HepG2 (cell line): Measurements from ENCODE around the gene LIM2. TPM values are rescaled to one million over a fixed set of nuclear protein-coding genes. Genes with fewer than 3 reads are reported as not detected.

Source experiments
- ARNT2 ChIP-seq: sonication (generic); formaldehyde crosslinking; IDR thresholded peaks from 2 replicates; pipeline ENCODE4 v1.8.0; 2022; ENCODE audit warnings: mild to moderate bottlenecking, low read depth, missing genetic modification reagents, moderate library complexity
- CENPBD1 ChIP-seq: sonication (generic); formaldehyde crosslinking; IDR thresholded peaks from 2 replicates; pipeline ENCODE4 v1.8.0; 2022; ENCODE audit warnings: missing genetic modification reagents, low read depth, mild to moderate bottlenecking, borderline replicate concordance
- CTCF ChIP-seq: sonication (generic); formaldehyde crosslinking; IDR thresholded peaks from 2 replicates; pipeline ENCODE4 v1.5.0; 2020; ENCODE audit warnings: mild to moderate bottlenecking, missing genetic modification reagents, moderate library complexity
- ESRRA ChIP-seq: sonication (generic); formaldehyde crosslinking; IDR thresholded peaks from 2 replicates; pipeline ENCODE4 v1.5.1; 2020; ENCODE audit warnings: mild to moderate bottlenecking, low read depth, missing genetic modification reagents
- EZH2 ChIP-seq: conservative IDR thresholded peaks from 2 replicates; pipeline ENCODE4 v1.6.1; 2012; ENCODE audit warnings: mild to moderate bottlenecking, low read depth, low read length, moderate library complexity
- IKZF1 ChIP-seq: fragments of 450-650 bp; IDR thresholded peaks from 2 replicates; pipeline ENCODE4 v1.7.1; 2016
- ISL2 ChIP-seq: sonication (generic); formaldehyde crosslinking; IDR thresholded peaks from 2 replicates; pipeline ENCODE4 v1.5.0; 2020; ENCODE audit warnings: missing genetic modification reagents
- KLF15 ChIP-seq: sonication (generic); formaldehyde crosslinking; IDR thresholded peaks from 2 replicates; pipeline ENCODE4 v1.8.1; 2023; ENCODE audit warnings: borderline replicate concordance, mild to moderate bottlenecking, inconsistent platforms, missing genetic modification reagents, mixed read lengths
- KLF9 ChIP-seq: IDR thresholded peaks from 2 replicates; pipeline ENCODE4 v1.6.1; 2016; ENCODE audit warnings: low read depth
- MED13 ChIP-seq: sonication (generic); formaldehyde crosslinking; IDR thresholded peaks from 2 replicates; pipeline ENCODE4 v1.5.0; 2020; ENCODE audit warnings: missing genetic modification reagents
- NFYC ChIP-seq: IDR thresholded peaks from 2 replicates; pipeline ENCODE4 v1.6.1; 2016; ENCODE audit warnings: missing genetic modification reagents, missing compliant biosample characterization
- PAXIP1 ChIP-seq: sonication (generic); formaldehyde crosslinking; conservative IDR thresholded peaks from 2 replicates; pipeline ENCODE4 v1.4.0; 2020; ENCODE audit warnings: mild to moderate bottlenecking, missing genetic modification reagents, moderate library complexity
- PHF21A ChIP-seq: sonication (generic); formaldehyde crosslinking; IDR thresholded peaks from 2 replicates; pipeline ENCODE4 v1.5.0; 2020; ENCODE audit warnings: mild to moderate bottlenecking, missing genetic modification reagents
- PHF8 ChIP-seq: sonication (generic); formaldehyde crosslinking; IDR thresholded peaks from 2 replicates; pipeline ENCODE4 v1.5.0; 2020; ENCODE audit warnings: missing genetic modification reagents
- POLR2AphosphoS5 ChIP-seq: IDR thresholded peaks from 2 replicates; pipeline ENCODE4 v1.6.1; 2012; ENCODE audit warnings: low read depth, low read length
- SNAPC5 ChIP-seq: sonication (generic); formaldehyde crosslinking; IDR thresholded peaks from 2 replicates; pipeline ENCODE4 v1.8.1; 2023; ENCODE audit warnings: mild to moderate bottlenecking, missing genetic modification reagents, borderline replicate concordance
- SYNCRIP ChIP-seq: fragments of 200-400 bp; formaldehyde crosslinking; IDR thresholded peaks from 2 replicates; pipeline ENCODE4 v1.6.1; 2018; ENCODE audit warnings: mild to moderate bottlenecking, low read depth, low read length; ENCODE audit not compliant: insufficient read depth
- TIGD3 ChIP-seq: sonication (generic); formaldehyde crosslinking; IDR thresholded peaks from 2 replicates; pipeline ENCODE4 v1.5.1; 2020; ENCODE audit warnings: mild to moderate bottlenecking, missing genetic modification reagents, borderline replicate concordance
- ZNF3 ChIP-seq: IDR thresholded peaks from 2 replicates; pipeline ENCODE4 v1.7.0; 2017; ENCODE audit warnings: inconsistent platforms
- ZNF367 ChIP-seq: sonication (generic); formaldehyde crosslinking; IDR thresholded peaks from 2 replicates; pipeline ENCODE4 v1.4.0; 2020; ENCODE audit warnings: missing genetic modification reagents, borderline replicate concordance
- ZNF383 ChIP-seq: sonication (generic); formaldehyde crosslinking; IDR thresholded peaks from 2 replicates; pipeline ENCODE4 v1.4.0; 2020; ENCODE audit warnings: missing genetic modification reagents, mild to moderate bottlenecking, borderline replicate concordance
- ZNF781 ChIP-seq: sonication (generic); formaldehyde crosslinking; IDR thresholded peaks from 2 replicates; pipeline ENCODE4 v1.5.1; 2020; ENCODE audit warnings: borderline replicate concordance, mild to moderate bottlenecking, missing genetic modification reagents; ENCODE audit errors: not compliant biosample characterization
- ZSCAN9 ChIP-seq: IDR thresholded peaks from 2 replicates; pipeline ENCODE4 v1.6.1; 2016; ENCODE audit warnings: borderline replicate concordance
- polyA plus RNA-seq, 8 experiments: library from polyadenylated mRNA; depleted of rRNA in 3 of 8; stranded (reverse) in 7 of 8; unstranded in 1 of 8; fragments of >200 nt; fragmentation: Illumina TruSeq in 4 of 8; extraction: Trizol in 4 of 8; gene quantifications; 2 replicates each; pipeline versions ENCODE4 v1.2.1 to v1.2.3, GENCODE V29; 2011 to 2016; ENCODE audit warnings: low read depth in 4 of 8, missing spikeins in 1 of 8, mixed read lengths in 1 of 8; ENCODE audit not compliant: insufficient read depth in 1 of 8
- total RNA-seq, 5 experiments: library from RNA; depleted of rRNA; stranded (reverse); fragments of >200 nt; fragmentation: Illumina TruSeq; extraction: Trizol; gene quantifications; 2 replicates each; pipeline ENCODE4 v1.2.3, GENCODE V29; 2016; ENCODE audit warnings: low read depth in 1 of 5

Gene LIM2
- total and polyA plus RNA-seq, 2 of the 13 experiments (the other 11 are each of a cell fraction or from before 2014, with no cell fraction given): 1.3 TPM; not detected in 1

- TF ChIP-seq PAXIP1 (CRISPR knock-in tag) (no peak), TIGD3 (no peak), ISL2 (CRISPR knock-in tag) (peak; percentile 32; the same call in 1 of the 2 replicates), CTCF (no peak), ZNF3 (no peak), PHF21A (CRISPR knock-in tag) (no peak), CENPBD1 (no peak), EZH2 (no peak), ZNF781 (CRISPR knock-in tag) (no peak), POLR2AphosphoS5 (peak; percentile 72; the same call in 1 of the 2 replicates), PHF8 (CRISPR knock-in tag) (no peak; the same call in 1 of the 2 replicates), SNAPC5 (CRISPR knock-in tag) (no peak), ZNF367 (CRISPR knock-in tag) (no peak), NFYC (CRISPR knock-in tag) (peak; percentile 83), ZNF383 (CRISPR knock-in tag) (no peak), MED13 (CRISPR knock-in tag) (no peak), ARNT2 (peak; percentile 57; the same call in 1 of the 2 replicates), KLF15 (CRISPR knock-in tag) (no peak), ESRRA (no peak), SYNCRIP (no peak), ZSCAN9 (CRISPR knock-in tag) (no peak), IKZF1 (no peak), KLF9 (no peak)
These were observed 21.2 kb downstream of the LIM2 start (continued) for GRCh38 chr19:51366389-51367254.
